Measurements from ENCODE around the gene ZC3HAV1. TPM values are rescaled to one million over a fixed set of nuclear protein-coding genes. Genes with fewer than 3 reads are reported as not detected.
"Not testable (repeated sequence)": the region's sequence is repeated elsewhere in the genome, so short reads cannot be mapped to it uniquely, and the experiment has no call there.

The ZC3HAV1 gene
- polyA plus RNA-seq, 1 donor (not counting 4 experiments of a cell fraction or from before 2014, with no cell fraction given) = 31.7 TPM

GRCh38 chr7:139058943-139059342 is 50.6 kb downstream of the ZC3HAV1 start:
- no peaks in the 10 kb centered on the region for H3K9me3 ChIP-seq (ENCODE audit: control insufficient read depth, low read depth, low read length)

GRCh38 chr7:139055674-139056073 is 53.8 kb downstream of the ZC3HAV1 start:
- no peak overlapping the region for H3K27ac ChIP-seq (ENCODE audit: control insufficient read depth, insufficient read depth, low read length)
- H3K36me3 ChIP-seq (ENCODE audit: control insufficient read depth in 2 of 2, extremely low read depth in 1 of 2, insufficient read depth in 2 of 2, low read length in 2 of 2) = peaks cover 15 to 18% of the 10 kb centered on the region in 2 experiments
- no peak overlapping the region for H2AFZ ChIP-seq (ENCODE audit: control insufficient read depth, low read length)
- H3K4me1 ChIP-seq (ENCODE audit: control insufficient read depth, extremely low read depth, insufficient read depth, low read length) = no peaks in the 10 kb centered on the region
- no peak for DNase-seq (ENCODE audit: low read depth, low spot score)
- H4K20me1 ChIP-seq (ENCODE audit: control insufficient read depth, extremely low read depth, insufficient read depth, low read length) = no peaks in the 10 kb centered on the region
- no peaks in the 10 kb centered on the region for H3K9me1 ChIP-seq (ENCODE audit: control insufficient read depth, extremely low read depth, insufficient read depth, low read length)
- no peak overlapping the region for H3K9ac ChIP-seq (ENCODE audit: control insufficient read depth, extremely low read depth, insufficient read depth, low read length)
- H3K4me3 ChIP-seq (ENCODE audit: control insufficient read depth in 2 of 3, extremely low read depth in 1 of 3, insufficient read depth in 2 of 3, low read depth in 1 of 3, low read length in 3 of 3) = no peak overlapping the region
- no peak overlapping the region for H3K4me2 ChIP-seq (ENCODE audit: control insufficient read depth, extremely low read depth, insufficient read depth, low read depth, low read length)
- no peaks in the 10 kb centered on the region for H3K79me2 ChIP-seq (ENCODE audit: control insufficient read depth, insufficient read depth, low read length)
- TF ChIP-seq EZH2 (IDR thresholded peaks at IDR 0.05; ENCODE audit: low read length) = no peak
- no peak for TF ChIP-seq CTCF (optimal IDR thresholded peaks at IDR 0.05 in 1 of 3, IDR thresholded peaks at IDR 0.05 in 1 of 3, conservative IDR thresholded peaks at IDR 0.05 in 1 of 3; ENCODE audit: extremely low read depth in 1 of 3, insufficient read depth in 2 of 3, low read length in 3 of 3)
- no peak for FAIRE-seq
- H3K9me3 ChIP-seq (ENCODE audit: control insufficient read depth, low read depth, low read length) = no peaks in the 10 kb centered on the region
- dilution Hi-C loops (cut with MboI; ENCODE audit: extremely low pct_ligation_motif_present, low sequenced_read_pairs) = no loop called here
- H3K27me3 ChIP-seq (ENCODE audit: control insufficient read depth, extremely low read depth, insufficient read depth, low read length) = no peaks in the 10 kb centered on the region

More at GRCh38 chr7:139058943-139059342, 50.6 kb downstream of the ZC3HAV1 start:
- Histone ChIP-seq H3K4me1 (ENCODE audit: control insufficient read depth, extremely low read depth, insufficient read depth, low read length) (no peaks in the 10 kb centered on the region), H3K9me1 (ENCODE audit: control insufficient read depth, extremely low read depth, insufficient read depth, low read length) (no peaks in the 10 kb centered on the region), H2AFZ (ENCODE audit: control insufficient read depth, low read length) (no peak overlapping the region), H3K27ac (ENCODE audit: control insufficient read depth, insufficient read depth, low read length) (no peak overlapping the region), H3K27me3 (ENCODE audit: control insufficient read depth, extremely low read depth, insufficient read depth, low read length) (no peaks in the 10 kb centered on the region), H3K4me2 (ENCODE audit: control insufficient read depth, extremely low read depth, insufficient read depth, low read depth, low read length) (no peak overlapping the region), H3K36me3 (ENCODE audit: control insufficient read depth in 2 of 2, extremely low read depth in 1 of 2, insufficient read depth in 2 of 2, low read length in 2 of 2) (peaks cover 23 to 30% of the 10 kb centered on the region in 2 experiments), H3K79me2 (ENCODE audit: control insufficient read depth, insufficient read depth, low read length) (no peaks in the 10 kb centered on the region), H3K9ac (ENCODE audit: control insufficient read depth, extremely low read depth, insufficient read depth, low read length) (no peak overlapping the region), H3K4me3 (ENCODE audit: control insufficient read depth in 2 of 3, extremely low read depth in 1 of 3, insufficient read depth in 2 of 3, low read depth in 1 of 3, low read length in 3 of 3) (no peak overlapping the region), H4K20me1 (ENCODE audit: control insufficient read depth, extremely low read depth, insufficient read depth, low read length) (no peaks in the 10 kb centered on the region)
- DNase-seq (ENCODE audit: low read depth, low spot score) (no peak), FAIRE-seq (no peak)
- TF ChIP-seq CTCF (optimal IDR thresholded peaks at IDR 0.05 in 1 of 3, IDR thresholded peaks at IDR 0.05 in 1 of 3, conservative IDR thresholded peaks at IDR 0.05 in 1 of 3; ENCODE audit: extremely low read depth in 1 of 3, insufficient read depth in 2 of 3, low read length in 3 of 3) (no peak), EZH2 (IDR thresholded peaks at IDR 0.05; ENCODE audit: low read length) (no peak)
- dilution Hi-C loops (cut with MboI; ENCODE audit: extremely low pct_ligation_motif_present, low sequenced_read_pairs) = no loop called here

- H3K27ac ChIP-seq (ENCODE audit: control insufficient read depth, insufficient read depth, low read length); dilution Hi-C loops (cut with MboI; ENCODE audit: extremely low pct_ligation_motif_present, low sequenced_read_pairs); H3K4me1 ChIP-seq (ENCODE audit: control insufficient read depth, extremely low read depth, insufficient read depth, low read length); H2AFZ ChIP-seq (ENCODE audit: control insufficient read depth, low read length); H3K9me1 ChIP-seq (ENCODE audit: control insufficient read depth, extremely low read depth, insufficient read depth, low read length); H3K27me3 ChIP-seq (ENCODE audit: control insufficient read depth, extremely low read depth, insufficient read depth, low read length); H3K4me3 ChIP-seq (ENCODE audit: control insufficient read depth in 2 of 3, extremely low read depth in 1 of 3, insufficient read depth in 2 of 3, low read depth in 1 of 3, low read length in 3 of 3); H3K9me3 ChIP-seq (ENCODE audit: control insufficient read depth, low read depth, low read length); H3K79me2 ChIP-seq (ENCODE audit: control insufficient read depth, insufficient read depth, low read length); FAIRE-seq; H3K4me2 ChIP-seq (ENCODE audit: control insufficient read depth, extremely low read depth, insufficient read depth, low read depth, low read length); H3K9ac ChIP-seq (ENCODE audit: control insufficient read depth, extremely low read depth, insufficient read depth, low read length); DNase-seq (ENCODE audit: low read depth, low spot score); H4K20me1 ChIP-seq (ENCODE audit: control insufficient read depth, extremely low read depth, insufficient read depth, low read length): not testable (repeated sequence)
- H3K36me3 ChIP-seq (ENCODE audit: control insufficient read depth in 2 of 2, extremely low read depth in 1 of 2, insufficient read depth in 2 of 2, low read length in 2 of 2) = peaks cover 10 to 17% of the 10 kb centered on the region in 2 experiments
Measured at GRCh38 chr7:139054656-139055055, 54.9 kb downstream of the ZC3HAV1 start.
